Measurements from ENCODE around the gene S100A10. TPM values are rescaled to one million over a fixed set of nuclear protein-coding genes. Genes with fewer than 3 reads are reported as not detected.

S100A10 gene
- total RNA-seq, 2 experiments from 2014 or later: 189 to 204 TPM

DNA sequence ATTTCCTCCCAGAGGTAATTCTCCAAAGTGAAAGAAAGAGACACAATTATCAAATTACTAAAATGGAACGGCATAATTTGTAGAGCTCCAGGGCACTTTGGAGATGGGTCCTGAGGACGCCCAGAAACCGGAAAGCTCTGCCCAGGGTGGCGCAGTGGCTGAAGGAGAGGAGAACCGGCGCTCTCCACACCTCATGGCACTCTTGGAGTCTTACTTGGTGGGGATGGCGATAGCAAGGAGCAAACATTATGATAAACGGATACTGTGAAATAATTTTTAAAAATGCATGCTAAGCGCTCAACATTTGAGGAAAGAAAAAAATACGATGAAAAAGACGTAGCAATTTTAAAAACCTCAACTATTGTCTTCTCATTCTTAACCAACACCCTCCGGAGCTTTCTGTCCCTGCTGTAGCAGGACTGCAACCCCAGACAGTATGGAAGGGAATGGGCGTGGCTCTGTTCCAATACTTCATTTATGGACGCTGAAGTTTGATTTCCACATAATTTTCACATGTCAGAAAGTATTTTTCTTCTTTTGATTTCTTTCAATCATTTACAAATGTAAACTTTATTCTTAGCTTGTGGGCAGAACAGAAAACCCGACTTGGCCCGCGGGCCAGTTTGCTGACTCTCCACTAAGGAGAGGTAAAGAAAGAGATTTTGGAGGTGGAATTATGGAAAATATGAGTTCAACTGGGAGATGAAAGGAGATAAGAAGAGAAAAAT is 42.0 kb upstream of the S100A10 start:
- Histone ChIP-seq H3K27me3 (ENCODE audit: control insufficient read depth in 1 of 2, insufficient read depth in 2 of 2, low read length in 2 of 2) (no peaks in the 10 kb centered on the region), H3K9me3 (ENCODE audit: control insufficient read depth in 1 of 2, insufficient read depth in 1 of 2, low read length in 2 of 2) (no peaks in the 10 kb centered on the region), H3K27ac (ENCODE audit: low read depth in 1 of 2, low read length in 2 of 2) (peak overlapping the region; percentile 86), H3K4me3 (ENCODE audit: low read length) (peak overlapping the region; percentile 88), H3K36me3 (ENCODE audit: insufficient read depth, low read length) (peaks cover 36% of the 10 kb centered on the region), H3K4me1 (ENCODE audit: insufficient read depth, low read length) (peaks cover 49% of the 10 kb centered on the region)
- CTCF ChIA-PET: interaction anchor here (0.8 to 4.9 kb wide), 7 partner anchors 12 to 153 kb away, joined by 3 to 58 read pairs (median 6); no protein-coding TSS in a partner anchor
- Mint-ChIP-seq H3K36me3 (ENCODE audit: low read depth) (peaks cover 50% of the 10 kb centered on the region), H3K9me3 (no peaks in the 10 kb centered on the region), H3K27me3 (no peaks in the 10 kb centered on the region), H3K4me1 (ENCODE audit: low read depth) (peaks cover 53% of the 10 kb centered on the region), H3K4me3 (peak overlapping the region; percentile 97), H3K27ac (peak overlapping the region; percentile 99)
- TF ChIP-seq, protein P1, sequence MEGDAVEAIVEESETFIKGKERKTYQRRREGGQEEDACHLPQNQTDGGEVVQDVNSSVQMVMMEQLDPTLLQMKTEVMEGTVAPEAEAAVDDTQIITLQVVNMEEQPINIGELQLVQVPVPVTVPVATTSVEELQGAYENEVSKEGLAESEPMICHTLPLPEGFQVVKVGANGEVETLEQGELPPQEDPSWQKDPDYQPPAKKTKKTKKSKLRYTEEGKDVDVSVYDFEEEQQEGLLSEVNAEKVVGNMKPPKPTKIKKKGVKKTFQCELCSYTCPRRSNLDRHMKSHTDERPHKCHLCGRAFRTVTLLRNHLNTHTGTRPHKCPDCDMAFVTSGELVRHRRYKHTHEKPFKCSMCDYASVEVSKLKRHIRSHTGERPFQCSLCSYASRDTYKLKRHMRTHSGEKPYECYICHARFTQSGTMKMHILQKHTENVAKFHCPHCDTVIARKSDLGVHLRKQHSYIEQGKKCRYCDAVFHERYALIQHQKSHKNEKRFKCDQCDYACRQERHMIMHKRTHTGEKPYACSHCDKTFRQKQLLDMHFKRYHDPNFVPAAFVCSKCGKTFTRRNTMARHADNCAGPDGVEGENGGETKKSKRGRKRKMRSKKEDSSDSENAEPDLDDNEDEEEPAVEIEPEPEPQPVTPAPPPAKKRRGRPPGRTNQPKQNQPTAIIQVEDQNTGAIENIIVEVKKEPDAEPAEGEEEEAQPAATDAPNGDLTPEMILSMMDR (IDR thresholded peaks at IDR 0.05): no peak
- peak; percentile 12 for ATAC-seq (ENCODE audit: poor library complexity)
- DNase-seq: peak in 8 of 14 experiments; percentile 14 to 63 (median 27)
- POLR2A ChIA-PET: interaction anchor here (0.9 to 4.8 kb wide), 9 partner anchors 8 to 424 kb away, joined by 3 to 75 read pairs (median 6); no protein-coding TSS in a partner anchor
- intact Hi-C loops (cut with DNase I, micrococcal nuclease): loop anchor here in 1 of 2 experiments (1.0 kb wide), 1 partner anchor 13 kb away; no protein-coding TSS in a partner anchor

DNA sequence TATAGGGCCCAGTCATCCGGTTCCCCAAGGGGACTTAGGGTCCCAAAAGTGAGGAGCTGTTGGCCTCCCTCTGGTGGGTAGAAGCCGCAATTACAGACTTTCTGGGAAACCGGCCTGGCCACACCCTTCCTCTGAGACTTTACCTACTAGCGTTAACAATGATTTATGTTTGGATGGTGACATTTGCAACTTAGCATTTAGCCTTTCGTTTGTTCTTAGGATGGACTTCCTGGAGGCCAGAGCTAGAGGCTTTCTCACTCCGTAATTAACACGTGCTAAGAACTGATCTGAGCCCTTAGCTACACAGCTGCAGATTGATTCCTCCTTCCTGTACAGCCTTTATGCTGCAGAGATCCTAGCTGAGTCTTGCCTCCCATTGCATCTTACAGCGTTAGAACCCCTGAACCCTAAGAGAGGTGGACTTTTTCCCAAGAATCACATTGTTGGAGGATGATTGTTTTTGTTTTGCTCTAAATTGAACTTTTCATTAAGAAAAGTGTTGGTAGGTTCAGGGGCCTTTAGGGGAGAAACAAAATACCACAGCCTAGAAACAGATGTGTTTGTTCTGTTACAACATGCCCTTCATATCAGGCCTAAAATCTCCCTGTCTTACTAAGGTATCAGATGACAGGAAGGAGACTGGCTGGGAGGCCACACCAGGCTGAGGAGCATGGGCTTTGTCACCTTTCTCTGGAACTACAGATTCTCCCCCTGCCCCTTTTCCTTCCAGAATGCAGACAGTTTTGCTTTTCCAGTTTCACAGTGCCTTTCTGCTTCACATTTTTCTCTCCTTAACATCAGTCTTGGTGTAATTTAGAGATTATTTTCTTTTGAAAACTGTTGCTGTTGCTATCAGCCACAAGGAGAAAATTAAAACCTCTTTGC is 41.2 kb upstream of the S100A10 start:
- ChIA-PET POLR2A (interaction anchor here (0.8 to 4.8 kb wide), 11 partner anchors 12 to 425 kb away, joined by 3 to 75 read pairs (median 4); no protein-coding TSS in a partner anchor), CTCF (interaction anchor here (0.9 to 4.9 kb wide), 17 partner anchors 8 to 156 kb away, joined by 3 to 58 read pairs (median 4); no protein-coding TSS in a partner anchor)
- peaks cover 54% of the 10 kb centered on the region for H3K4me1 ChIP-seq (ENCODE audit: insufficient read depth, low read length)
- ATAC-seq (ENCODE audit: poor library complexity): peak; percentile 81
- TF ChIP-seq, protein P1 (IDR thresholded peaks at IDR 0.05): peak; percentile 91
- peak overlapping the region; percentile 86 for H3K27ac ChIP-seq (ENCODE audit: low read depth in 1 of 2, low read length in 2 of 2)
- peak; percentile 46 to 89 (median 61) for DNase-seq
- Mint-ChIP-seq H3K27me3 (no peaks in the 10 kb centered on the region), H3K4me1 (ENCODE audit: low read depth) (peaks cover 57% of the 10 kb centered on the region), H3K36me3 (ENCODE audit: low read depth) (peaks cover 56% of the 10 kb centered on the region), H3K27ac (peak overlapping the region; percentile 99), H3K4me3 (peak overlapping the region; percentile 97), H3K9me3 (no peaks in the 10 kb centered on the region)
- peaks cover 43% of the 10 kb centered on the region for H3K36me3 ChIP-seq (ENCODE audit: insufficient read depth, low read length)
- no peaks in the 10 kb centered on the region for H3K9me3 ChIP-seq (ENCODE audit: control insufficient read depth in 1 of 2, insufficient read depth in 1 of 2, low read length in 2 of 2)
- intact Hi-C loops (cut with DNase I, micrococcal nuclease): loop anchor here in 1 of 2 experiments (1.0 kb wide), 1 partner anchor 13 kb away; no protein-coding TSS in a partner anchor
- H3K27me3 ChIP-seq (ENCODE audit: control insufficient read depth in 1 of 2, insufficient read depth in 2 of 2, low read length in 2 of 2): no peaks in the 10 kb centered on the region
- peak overlapping the region; percentile 88 for H3K4me3 ChIP-seq (ENCODE audit: low read length)

DNA sequence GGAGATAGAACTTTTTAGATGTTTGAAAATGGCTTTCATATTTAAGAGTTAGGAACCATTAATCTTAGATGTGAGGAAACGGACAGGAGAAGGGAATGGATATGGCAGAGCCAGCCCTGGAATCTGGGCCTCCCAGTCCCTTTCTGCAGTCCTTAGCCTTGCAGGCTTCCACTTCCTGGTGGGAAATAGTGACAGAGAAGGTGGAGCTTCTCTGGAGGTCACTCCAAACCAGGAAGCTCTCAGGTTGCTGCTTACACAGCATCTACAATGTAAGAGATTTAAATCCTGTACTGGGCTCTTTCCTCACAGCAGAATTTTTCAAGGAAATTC is 40.6 kb upstream of the S100A10 start:
- intact Hi-C loops (cut with DNase I, micrococcal nuclease): no loop called here
- H3K36me3 ChIP-seq (ENCODE audit: insufficient read depth, low read length): peaks cover 49% of the 10 kb centered on the region
- H3K4me3 Mint-ChIP-seq: peak overlapping the region; percentile 97
- DNase-seq (no peak), ATAC-seq (ENCODE audit: poor library complexity) (no peak)
- H3K4me1 ChIP-seq (ENCODE audit: insufficient read depth, low read length): peaks cover 55% of the 10 kb centered on the region
- peaks cover 59% of the 10 kb centered on the region for H3K4me1 Mint-ChIP-seq (ENCODE audit: low read depth)
- no peaks in the 10 kb centered on the region for H3K27me3 Mint-ChIP-seq
- TF ChIP-seq, protein P1 (IDR thresholded peaks at IDR 0.05): no peak
- ChIA-PET POLR2A (interaction anchor here (0.8 to 4.8 kb wide), 9 partner anchors 12 to 424 kb away, joined by 3 to 75 read pairs (median 6); no protein-coding TSS in a partner anchor), CTCF (interaction anchor here (0.9 to 4.9 kb wide), 17 partner anchors 8 to 155 kb away, joined by 3 to 58 read pairs (median 4); no protein-coding TSS in a partner anchor)
- no peaks in the 10 kb centered on the region for H3K27me3 ChIP-seq (ENCODE audit: control insufficient read depth in 1 of 2, insufficient read depth in 2 of 2, low read length in 2 of 2)
- peaks cover 58% of the 10 kb centered on the region for H3K36me3 Mint-ChIP-seq (ENCODE audit: low read depth)
- no peaks in the 10 kb centered on the region for H3K9me3 Mint-ChIP-seq
- H3K27ac ChIP-seq (ENCODE audit: low read depth in 1 of 2, low read length in 2 of 2): peak overlapping the region; percentile 86
- H3K27ac Mint-ChIP-seq: peak overlapping the region; percentile 99
- H3K9me3 ChIP-seq (ENCODE audit: control insufficient read depth in 1 of 2, insufficient read depth in 1 of 2, low read length in 2 of 2): no peaks in the 10 kb centered on the region
- H3K4me3 ChIP-seq (ENCODE audit: low read length): peak overlapping the region; percentile 88

All from CD4-positive, alpha-beta T cell (primary cell).